K562 (cell line): ENCODE measurements around the gene TSEN54. TPM values are rescaled to one million over a fixed set of nuclear protein-coding genes. Genes with fewer than 3 reads are reported as not detected.

ENCODE experiments used
- ADNP ChIP-seq: fragments of 200-800 bp; sonication (Bioruptor generic); IDR thresholded peaks from 2 replicates; pipeline ENCODE4 v1.6.1; 2016; ENCODE audit warnings: missing genetic modification characterization, missing compliant biosample characterization
- BDP1 ChIP-seq: IDR thresholded peaks from 3 replicates; pipeline ENCODE4 v1.6.1; 2011; ENCODE audit not compliant: insufficient read length, insufficient read depth
- CGGBP1 ChIP-seq: fragments of 250-450 bp; sonication (Bioruptor Pico); IDR thresholded peaks from 2 replicates; pipeline ENCODE4 v1.9.0; 2021; ENCODE audit warnings: mild to moderate bottlenecking
- CREM ChIP-seq: IDR thresholded peaks from 2 replicates; pipeline ENCODE4 v1.6.1; 2014; ENCODE audit warnings: antibody characterized with exemption, low read depth
- ETV5 ChIP-seq: sonication (generic); formaldehyde crosslinking; IDR thresholded peaks from 2 replicates; pipeline ENCODE4 v1.4.0; 2020; ENCODE audit warnings: low read depth, mild to moderate bottlenecking, missing genetic modification reagents
- GTF2A2 ChIP-seq: IDR thresholded peaks from 2 replicates; pipeline ENCODE4 v1.6.1; 2016; ENCODE audit warnings: mild to moderate bottlenecking, missing genetic modification characterization, missing compliant biosample characterization
- HDAC2 ChIP-seq: fragments of 450-650 bp; IDR thresholded peaks from 2 replicates; pipeline ENCODE4 v1.6.1; 2016; ENCODE audit warnings: mild to moderate bottlenecking
- HDAC8 ChIP-seq: fragments of 450-650 bp; IDR thresholded peaks from 2 replicates; pipeline ENCODE4 v1.6.1; 2016; ENCODE audit warnings: mild to moderate bottlenecking, missing genetic modification characterization, moderate library complexity, missing compliant biosample characterization
- MAFG ChIP-seq: fragments of 450-650 bp; conservative IDR thresholded peaks from 2 replicates; pipeline ENCODE4 v1.6.1; 2016; ENCODE audit warnings: missing genetic modification characterization, missing compliant biosample characterization
- MBD2 ChIP-seq: sonication (generic); IDR thresholded peaks from 2 replicates; pipeline ENCODE4 v1.6.1; 2016; ENCODE audit warnings: low read depth, borderline replicate concordance
- MECOM ChIP-seq: fragments of 250-450 bp; sonication (Bioruptor Pico); IDR thresholded peaks from 2 replicates; pipeline ENCODE4 v1.8.0; 2022; ENCODE audit warnings: inconsistent platforms
- NCOR1 ChIP-seq: fragments of 450-650 bp; IDR thresholded peaks from 2 replicates; pipeline ENCODE4 v1.6.1; 2016; ENCODE audit warnings: mild to moderate bottlenecking, moderate library complexity
- RBM15 ChIP-seq: fragments of 200-400 bp; formaldehyde crosslinking; IDR thresholded peaks from 2 replicates; pipeline ENCODE4 v1.6.1; 2018; ENCODE audit warnings: mild to moderate bottlenecking, low read length, moderate library complexity; ENCODE audit not compliant: insufficient read depth
- RBM25 ChIP-seq: fragments of 200-400 bp; formaldehyde crosslinking; IDR thresholded peaks from 2 replicates; pipeline ENCODE4 v1.6.1; 2018; ENCODE audit warnings: low read length, low read depth, moderate library complexity; ENCODE audit not compliant: severe bottlenecking
- SPI1 ChIP-seq: IDR thresholded peaks from 2 replicates; pipeline ENCODE4 v1.6.1; 2011; ENCODE audit warnings: low read depth, low read length, control low read depth, borderline replicate concordance
- SREBF1 ChIP-seq: fragments of 150-350 bp; IDR thresholded peaks from 2 replicates; pipeline ENCODE4 v1.6.1; 2014; ENCODE audit warnings: antibody characterized with exemption, low read depth, low read length, borderline replicate concordance
- STAT6 ChIP-seq: sonication (generic); formaldehyde crosslinking; IDR thresholded peaks from 2 replicates; pipeline ENCODE4 v1.8.1; 2023; ENCODE audit warnings: mild to moderate bottlenecking, missing genetic modification reagents
- YBX1 ChIP-seq: fragments of 450-650 bp; IDR thresholded peaks from 2 replicates; pipeline ENCODE4 v1.7.1; 2016; ENCODE audit warnings: mild to moderate bottlenecking
- ZNF121 ChIP-seq: sonication (generic); formaldehyde crosslinking; conservative IDR thresholded peaks from 2 replicates; pipeline ENCODE4 v1.8.0; 2022; ENCODE audit warnings: missing genetic modification reagents
- ZNF408 ChIP-seq: fragments of 250-450 bp; sonication (Bioruptor Pico); IDR thresholded peaks from 2 replicates; pipeline ENCODE4 v1.4.0; 2020; ENCODE audit warnings: low read depth, mild to moderate bottlenecking, moderate library complexity
- ZNF511 ChIP-seq: sonication (generic); formaldehyde crosslinking; IDR thresholded peaks from 2 replicates; pipeline ENCODE4 v1.8.0; 2022; ENCODE audit warnings: mild to moderate bottlenecking, missing genetic modification reagents
- ZZZ3 ChIP-seq: fragments of 450-650 bp; IDR thresholded peaks from 2 replicates; pipeline ENCODE4 v1.6.1; 2016; ENCODE audit warnings: antibody characterized with exemption, mild to moderate bottlenecking, moderate library complexity
- polyA plus RNA-seq, 8 experiments: library from polyadenylated mRNA; depleted of rRNA in 4 of 8; stranded (reverse) in 5 of 8; unstranded in 3 of 8; fragments of >200 nt; fragmentation: Nextera tagmentation in 2 of 8; fragmentation: Illumina TruSeq in 1 of 8; extraction: Ambion mirVana in 2 of 8; extraction: Trizol in 1 of 8; gene quantifications; 2 replicates each; pipeline versions ENCODE4 v1.2.1 to v1.2.3, GENCODE V29; 2011 to 2014; ENCODE audit warnings: inconsistent platforms in 1 of 8, missing spikeins in 1 of 8
- total RNA-seq, 7 experiments: library from RNA; depleted of rRNA in 6 of 7; stranded (reverse); fragments of >200 nt in 6 of 7; fragmentation: Illumina TruSeq in 2 of 7; extraction: Trizol in 2 of 7; gene quantifications; 2 replicates each; pipeline versions ENCODE4 v1.2.1 to v1.2.3, GENCODE V29; 2011 to 2021; ENCODE audit warnings: low replicate concordance in 1 of 7

The TSEN54 gene
- total and polyA plus RNA-seq, 9 of the 15 experiments (the other 6 are each of a cell fraction or from before 2014, with no cell fraction given), result 5.9 to 64.3 (median 48.9) TPM

- no peak for TF ChIP-seq CGGBP1 (CRISPR knock-in tag)
- no peak for TF ChIP-seq GTF2A2 (tag)
- peak; percentile 83 for TF ChIP-seq ADNP (tag)
- no peak for TF ChIP-seq STAT6 (CRISPR knock-in tag)
- no peak for TF ChIP-seq NCOR1
- TF ChIP-seq HDAC8 (tag), result no peak
- no peak for TF ChIP-seq ZNF121
- TF ChIP-seq SPI1, result no peak
- TF ChIP-seq SREBF1, result no peak
- no peak for TF ChIP-seq ETV5 (CRISPR knock-in tag)
- TF ChIP-seq RBM15, result no peak
- no peak for TF ChIP-seq MAFG (tag)
- peak; percentile 84 for TF ChIP-seq HDAC2
- TF ChIP-seq MECOM (CRISPR knock-in tag), result no peak
- TF ChIP-seq ZNF511 (CRISPR knock-in tag), result no peak
- no peak for TF ChIP-seq MBD2
- TF ChIP-seq CREM, result no peak
- peak; percentile 92 for TF ChIP-seq RBM25
- TF ChIP-seq BDP1, result no peak
- TF ChIP-seq ZNF408 (CRISPR knock-in tag), result no peak
- TF ChIP-seq ZZZ3, result no peak
- no peak for TF ChIP-seq YBX1
These were observed 5.1 kb upstream of the TSEN54 start (continued) for GRCh38 chr17:75511270-75511609.
